HG03378 (cell line): Measurements from ENCODE around the gene TACC2.

Experiments
- ATAC-seq: cut with Tn5 transposase; IDR thresholded peaks from one replicate; pipeline ENCODE4 v1.9.1; 2021; ENCODE audit warnings: mild to moderate bottlenecking, moderate library complexity; ENCODE audit not compliant: unreplicated experiment

The TACC2 gene

GRCh38 chr10:122120008-122120744 lies 131.2 kb downstream of the TACC2 start:
- ATAC-seq: no peak

GRCh38 chr10:122121059-122121458 lies 132.1 kb downstream of the TACC2 start:
- no peak for ATAC-seq

- no peak for ATAC-seq
Measured at GRCh38 chr10:122122493-122122892, 133.5 kb downstream of the TACC2 start.

GRCh38 chr10:122123186-122123585 lies 134.2 kb downstream of the TACC2 start:
- no peak for ATAC-seq

GRCh38 chr10:122124342-122124741 lies 135.4 kb downstream of the TACC2 start:
- ATAC-seq: no peak

- ATAC-seq: no peak
Measured at GRCh38 chr10:122124808-122125207, 135.8 kb downstream of the TACC2 start.

- ATAC-seq: no peak
Measured at GRCh38 chr10:122126763-122127659, 138.0 kb downstream of the TACC2 start.

GRCh38 chr10:122127943-122128342 lies 139.0 kb downstream of the TACC2 start:
- ATAC-seq: no peak

- ATAC-seq: no peak
Measured at GRCh38 chr10:122128357-122128756, 139.4 kb downstream of the TACC2 start.

GRCh38 chr10:122130474-122131110 lies 141.6 kb downstream of the TACC2 start:
- ATAC-seq: no peak

GRCh38 chr10:122132331-122132755 lies 143.4 kb downstream of the TACC2 start:
- no peak for ATAC-seq

- no peak for ATAC-seq
Measured at GRCh38 chr10:122132882-122133565, 144.1 kb downstream of the TACC2 start.

- ATAC-seq: no peak
Measured at GRCh38 chr10:122135251-122136025, 146.5 kb downstream of the TACC2 start.

GRCh38 chr10:122138831-122139625 lies 150.1 kb downstream of the TACC2 start:
- no peak for ATAC-seq

- no peak for ATAC-seq
Measured at GRCh38 chr10:122139627-122140170, 150.7 kb downstream of the TACC2 start.

- ATAC-seq: no peak
Measured at GRCh38 chr10:122140461-122140902, 151.5 kb downstream of the TACC2 start.

- ATAC-seq: no peak
Measured at GRCh38 chr10:122140941-122141623, 152.1 kb downstream of the TACC2 start.
